HEK293 (cell line): ENCODE measurements around the gene USP19.

Experiments
- CTCF ChIA-PET: fragments of 350-600 bp; formaldehyde crosslinking; extraction: SDS; loops from one replicate; lab custom pipeline; 2021; ENCODE audit warnings: antibody characterized with exemption; lab: Yijun Ruan, JAX
- POLR2A ChIA-PET: fragments of 300-600 bp; formaldehyde crosslinking; extraction: SDS; loops from one replicate; lab custom pipeline; 2020; ENCODE audit warnings: antibody characterized with exemption, inconsistent platforms; lab: Yijun Ruan, JAX
- H3K27ac ChIP-seq: fragments of 200-500 bp; sonication (Bioruptor generic); 2 replicates; pipeline ENCODE4 v1.5.1; 2014; ENCODE audit warnings: low read depth, low read length, control low read depth, inconsistent platforms; ENCODE audit errors: extremely low read depth
- H3K36me3 ChIP-seq, 2 experiments: fragments of 200-500 bp in 1 of 2; sonication (Bioruptor generic) in 1 of 2; 1 replicate in 1 of 2; 2 replicates in 1 of 2; pipeline ENCODE4 v1.5.1; 2014 to 2017; ENCODE audit warnings: inconsistent platforms in 2 of 2, low read length in 2 of 2; ENCODE audit not compliant: control insufficient read depth in 2 of 2, insufficient read depth in 1 of 2
- H3K4me1 ChIP-seq: fragments of 200-500 bp; sonication (Bioruptor generic); 2 replicates; pipeline ENCODE4 v1.5.1; 2014; ENCODE audit warnings: mild to moderate bottlenecking, low read length, inconsistent platforms; ENCODE audit not compliant: control insufficient read depth, insufficient read depth
- H3K4me3 ChIP-seq: 2 replicates; pipeline ENCODE4 v1.5.1; 2011; ENCODE audit warnings: low read depth, mild to moderate bottlenecking, control low read depth, low read length, moderate library complexity
- H3K9me3 ChIP-seq: fragments of 200-500 bp; sonication (Bioruptor generic); 2 replicates; pipeline ENCODE4 v1.5.1; 2014; ENCODE audit warnings: low read depth, low read length, inconsistent platforms; ENCODE audit not compliant: control insufficient read depth, insufficient read depth
- EGR2 ChIP-seq: fragments of 450-650 bp; formaldehyde crosslinking; IDR thresholded peaks from 2 replicates; pipeline ENCODE4 v1.5.1; 2016; ENCODE audit warnings: low read depth, missing biosample characterization, missing genetic modification characterization
- GLI2 ChIP-seq: fragments of 450-650 bp; formaldehyde crosslinking; IDR thresholded peaks from 2 replicates; pipeline ENCODE4; 2017; ENCODE audit warnings: missing biosample characterization, missing genetic modification characterization, low read depth, borderline replicate concordance
- KLF10 ChIP-seq: fragments of 450-650 bp; IDR thresholded peaks from 2 replicates; pipeline ENCODE4 v1.5.1; 2018; ENCODE audit warnings: missing biosample characterization, mild to moderate bottlenecking, missing genetic modification characterization
- KLF16 ChIP-seq: fragments of 450-650 bp; formaldehyde crosslinking; IDR thresholded peaks from 2 replicates; pipeline ENCODE4 v1.5.1; 2017; ENCODE audit warnings: missing biosample characterization, missing genetic modification characterization
- OVOL3 ChIP-seq: fragments of 450-650 bp; formaldehyde crosslinking; IDR thresholded peaks from 2 replicates; pipeline ENCODE4 v1.5.1; 2016; ENCODE audit warnings: missing biosample characterization, missing genetic modification characterization
- ZNF146 ChIP-seq: fragments of 450-650 bp; formaldehyde crosslinking; IDR thresholded peaks from 2 replicates; pipeline ENCODE4 v1.5.1; 2016; ENCODE audit warnings: missing biosample characterization, missing genetic modification characterization
- ZNF16 ChIP-seq: fragments of 450-650 bp; formaldehyde crosslinking; IDR thresholded peaks from 2 replicates; pipeline ENCODE4 v1.5.1; 2016; ENCODE audit warnings: low read depth, missing biosample characterization, missing genetic modification characterization
- ZNF211 ChIP-seq: fragments of 450-650 bp; formaldehyde crosslinking; IDR thresholded peaks from 2 replicates; pipeline ENCODE4 v1.5.1; 2016; ENCODE audit warnings: low read depth, missing biosample characterization, missing genetic modification characterization
- ZNF335 ChIP-seq: fragments of 450-650 bp; formaldehyde crosslinking; conservative IDR thresholded peaks from 2 replicates; pipeline ENCODE4 v1.5.1; 2016; ENCODE audit warnings: missing biosample characterization, missing genetic modification characterization
- ZNF416 ChIP-seq: fragments of 450-650 bp; formaldehyde crosslinking; IDR thresholded peaks from 2 replicates; pipeline ENCODE4 v1.5.1; 2016; ENCODE audit warnings: missing biosample characterization, missing genetic modification characterization
- ZNF571 ChIP-seq: fragments of 450-650 bp; formaldehyde crosslinking; IDR thresholded peaks from 2 replicates; pipeline ENCODE4 v1.5.0; 2017; ENCODE audit warnings: missing biosample characterization, missing genetic modification characterization
- ZNF596 ChIP-seq: fragments of 450-650 bp; IDR thresholded peaks from 2 replicates; pipeline ENCODE4 v1.5.0; 2018; ENCODE audit warnings: missing biosample characterization, mild to moderate bottlenecking, missing genetic modification characterization, moderate library complexity
- ZNF626 ChIP-seq: fragments of 450-650 bp; sonication (Bioruptor Pico); formaldehyde crosslinking; IDR thresholded peaks from 2 replicates; pipeline ENCODE4 v1.5.1; 2018; ENCODE audit warnings: missing biosample characterization, missing genetic modification characterization, inconsistent platforms
- ZNF629 ChIP-seq: fragments of 450-650 bp; formaldehyde crosslinking; IDR thresholded peaks from 2 replicates; pipeline ENCODE4 v1.5.1; 2017; ENCODE audit warnings: missing biosample characterization, missing genetic modification characterization
- ZNF664 ChIP-seq: fragments of 450-650 bp; formaldehyde crosslinking; IDR thresholded peaks from 2 replicates; pipeline ENCODE4 v1.5.1; 2016; ENCODE audit warnings: missing biosample characterization, missing genetic modification characterization
- ZNF670 ChIP-seq: fragments of 450-650 bp; formaldehyde crosslinking; IDR thresholded peaks from 2 replicates; pipeline ENCODE4 v1.5.1; 2016; ENCODE audit warnings: missing biosample characterization, missing genetic modification characterization, low read depth
- ZNF837 ChIP-seq: fragments of 450-650 bp; formaldehyde crosslinking; IDR thresholded peaks from 2 replicates; pipeline ENCODE4 v1.5.1; 2016; ENCODE audit warnings: missing biosample characterization, missing genetic modification characterization
- ZSCAN30 ChIP-seq: fragments of 450-650 bp; IDR thresholded peaks from 2 replicates; pipeline ENCODE4 v1.5.1; 2018; ENCODE audit warnings: missing biosample characterization, mild to moderate bottlenecking, missing genetic modification characterization, moderate library complexity
- ZXDB ChIP-seq: fragments of 450-650 bp; formaldehyde crosslinking; IDR thresholded peaks from 2 replicates; pipeline ENCODE4 v1.5.1; 2016; ENCODE audit warnings: missing biosample characterization, missing genetic modification characterization
- TF ChIP-seq, protein P1 (sequence below): fragments of 450-650 bp; formaldehyde crosslinking; IDR thresholded peaks from 2 replicates; pipeline ENCODE4 v1.5.1; 2017; ENCODE audit warnings: missing biosample characterization, missing genetic modification characterization
- TF ChIP-seq, protein P2 (sequence below): fragments of 450-650 bp; formaldehyde crosslinking; IDR thresholded peaks from 2 replicates; pipeline ENCODE4 v1.5.1; 2016; ENCODE audit warnings: missing biosample characterization, missing genetic modification characterization

Gene USP19

GRCh38 chr3:49161808-49162530 is 41.3 kb upstream of the USP19 start:
- no peak overlapping the region for H3K4me3 ChIP-seq
- H3K36me3 ChIP-seq = peaks cover 0 to 41% of the 10 kb centered on the region in 2 experiments; a peak in 2 of 3 replicates
- H3K27ac ChIP-seq = no peak overlapping the region
- TF ChIP-seq ZXDB (tag by site-specific recombination) = no peak
- TF ChIP-seq ZNF571 = no peak
- no peak for TF ChIP-seq ZNF416
- TF ChIP-seq ZNF211 (tag by site-specific recombination) = no peak
- no peak for TF ChIP-seq ZNF837 (tag by site-specific recombination)
- no peak for TF ChIP-seq ZNF146 (tag by site-specific recombination)
- TF ChIP-seq EGR2 = no peak
- no peak for TF ChIP-seq ZNF335 (tag by site-specific recombination)
- TF ChIP-seq ZNF670 (tag by site-specific recombination) = no peak
- TF ChIP-seq ZNF16 (tag by site-specific recombination) = no peak
- TF ChIP-seq ZNF629 (tag by site-specific recombination) = no peak
- TF ChIP-seq, all 188 proteins: peak for 0
- ChIA-PET CTCF (interaction anchor here (2.0 kb wide), 1 partner anchor 9 kb away, joined by 5 read pairs; the partner anchor contains the start of gene KLHDC8B), POLR2A (interaction anchor here (1.4 kb wide), 1 partner anchor 9 kb away, joined by 5 read pairs; the partner anchor contains the start of gene KLHDC8B)
- Histone ChIP-seq H3K9me3 (no peaks in the 10 kb centered on the region), H3K4me1 (no peaks in the 10 kb centered on the region)

DNA sequence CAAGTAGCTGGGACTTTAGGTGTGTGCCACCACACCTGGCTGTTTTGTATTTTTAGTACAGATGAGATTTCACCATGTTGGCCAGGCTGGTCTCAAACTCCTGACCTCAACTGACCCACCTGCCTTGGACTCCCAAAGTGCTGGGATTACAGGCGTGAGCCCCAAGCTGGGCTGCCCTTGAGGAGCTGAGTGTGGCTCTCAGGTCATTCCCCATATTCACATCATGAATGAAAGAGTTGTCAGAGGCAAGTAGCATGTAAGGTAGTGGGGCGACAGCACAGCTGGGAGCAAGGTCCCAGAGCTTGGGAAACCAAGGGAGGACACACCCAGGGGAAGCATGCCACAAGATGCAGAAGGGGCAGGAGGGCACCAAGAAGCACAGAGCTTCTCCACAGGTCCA is 40.6 kb upstream of the USP19 start:
- H3K9me3 ChIP-seq = no peaks in the 10 kb centered on the region
- ChIA-PET POLR2A (interaction anchor here (1.4 kb wide), 1 partner anchor 10 kb away, joined by 5 read pairs; the partner anchor contains the start of gene KLHDC8B), CTCF (interaction anchor here (0.6 to 2.0 kb wide), 2 partner anchors 10 to 165 kb away, joined by 4 to 5 read pairs; partner anchors contain the start of gene KLHDC8B)
- H3K4me1 ChIP-seq = no peaks in the 10 kb centered on the region
- TF ChIP-seq KLF16 (tag by site-specific recombination) = no peak
- TF ChIP-seq ZNF596 (tag by site-specific recombination) = no peak
- TF ChIP-seq, protein P1, sequence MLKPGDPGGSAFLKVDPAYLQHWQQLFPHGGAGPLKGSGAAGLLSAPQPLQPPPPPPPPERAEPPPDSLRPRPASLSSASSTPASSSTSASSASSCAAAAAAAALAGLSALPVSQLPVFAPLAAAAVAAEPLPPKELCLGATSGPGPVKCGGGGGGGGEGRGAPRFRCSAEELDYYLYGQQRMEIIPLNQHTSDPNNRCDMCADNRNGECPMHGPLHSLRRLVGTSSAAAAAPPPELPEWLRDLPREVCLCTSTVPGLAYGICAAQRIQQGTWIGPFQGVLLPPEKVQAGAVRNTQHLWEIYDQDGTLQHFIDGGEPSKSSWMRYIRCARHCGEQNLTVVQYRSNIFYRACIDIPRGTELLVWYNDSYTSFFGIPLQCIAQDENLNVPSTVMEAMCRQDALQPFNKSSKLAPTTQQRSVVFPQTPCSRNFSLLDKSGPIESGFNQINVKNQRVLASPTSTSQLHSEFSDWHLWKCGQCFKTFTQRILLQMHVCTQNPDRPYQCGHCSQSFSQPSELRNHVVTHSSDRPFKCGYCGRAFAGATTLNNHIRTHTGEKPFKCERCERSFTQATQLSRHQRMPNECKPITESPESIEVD (tag by site-specific recombination) = no peak
- peaks cover 0 to 41% of the 10 kb centered on the region in 2 experiments; a peak in 2 of 3 replicates for H3K36me3 ChIP-seq
- no peak overlapping the region for H3K4me3 ChIP-seq
- H3K27ac ChIP-seq = no peak overlapping the region

- Histone ChIP-seq H3K4me1 (no peaks in the 10 kb centered on the region), H3K27ac (no peak overlapping the region), H3K9me3 (no peaks in the 10 kb centered on the region), H3K4me3 (no peak overlapping the region), H3K36me3 (peaks cover 0 to 27% of the 10 kb centered on the region in 2 experiments; a peak in 1 of 3 replicates)
- no peak for TF ChIP-seq OVOL3 (tag by site-specific recombination)
- TF ChIP-seq KLF10 (tag by site-specific recombination) = no peak
- no peak for TF ChIP-seq ZSCAN30 (tag by site-specific recombination)
- no peak for TF ChIP-seq GLI2 (tag by site-specific recombination)
- no peak for TF ChIP-seq ZNF664
- TF ChIP-seq ZNF626 = no peak
- TF ChIP-seq, protein P2, sequence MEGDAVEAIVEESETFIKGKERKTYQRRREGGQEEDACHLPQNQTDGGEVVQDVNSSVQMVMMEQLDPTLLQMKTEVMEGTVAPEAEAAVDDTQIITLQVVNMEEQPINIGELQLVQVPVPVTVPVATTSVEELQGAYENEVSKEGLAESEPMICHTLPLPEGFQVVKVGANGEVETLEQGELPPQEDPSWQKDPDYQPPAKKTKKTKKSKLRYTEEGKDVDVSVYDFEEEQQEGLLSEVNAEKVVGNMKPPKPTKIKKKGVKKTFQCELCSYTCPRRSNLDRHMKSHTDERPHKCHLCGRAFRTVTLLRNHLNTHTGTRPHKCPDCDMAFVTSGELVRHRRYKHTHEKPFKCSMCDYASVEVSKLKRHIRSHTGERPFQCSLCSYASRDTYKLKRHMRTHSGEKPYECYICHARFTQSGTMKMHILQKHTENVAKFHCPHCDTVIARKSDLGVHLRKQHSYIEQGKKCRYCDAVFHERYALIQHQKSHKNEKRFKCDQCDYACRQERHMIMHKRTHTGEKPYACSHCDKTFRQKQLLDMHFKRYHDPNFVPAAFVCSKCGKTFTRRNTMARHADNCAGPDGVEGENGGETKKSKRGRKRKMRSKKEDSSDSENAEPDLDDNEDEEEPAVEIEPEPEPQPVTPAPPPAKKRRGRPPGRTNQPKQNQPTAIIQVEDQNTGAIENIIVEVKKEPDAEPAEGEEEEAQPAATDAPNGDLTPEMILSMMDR (tag by site-specific recombination) = no peak
- CTCF ChIA-PET = interaction anchor here (1.0 kb wide), 1 partner anchor 11 kb away, joined by 3 read pairs; no protein-coding TSS in a partner anchor
- POLR2A ChIA-PET = interaction anchor here (0.5 to 2.5 kb wide), 2 partner anchors 26 to 171 kb away, joined by 3 to 9 read pairs; partner anchors contain the start of gene LAMB2
Observed at GRCh38 chr3:49158792-49159191, 38.2 kb upstream of the USP19 start.
